Iris pigment epithelial cell (primary cell): ENCODE results near the gene AP1S1.
"Not testable (repeated sequence)": the region's sequence is repeated elsewhere in the genome, so short reads cannot be mapped to it uniquely, and the experiment has no call there.

ENCODE experiments used
- DNase-seq: peaks from one replicate; pipeline ENCODE4 v3.0.0-alpha.2; 2011; ENCODE audit warnings: low read depth

Gene AP1S1

GRCh38 chr7:101200862-101201599 lies 46.8 kb downstream of the AP1S1 start, which contains the start of gene MOGAT3:
Gene MOGAT3 (minus strand): TSS chr7:101201036. CDS start chr7:101200854, 182 bp downstream.
- DNase-seq = no peak

- no peak for DNase-seq
Measured at GRCh38 chr7:101201695-101202602, 47.7 kb downstream of the AP1S1 start.

- DNase-seq = no peak
Measured at GRCh38 chr7:101202603-101202918, 48.3 kb downstream of the AP1S1 start.

GRCh38 chr7:101203740-101204738 lies 49.8 kb downstream of the AP1S1 start:
- not testable (repeated sequence) for DNase-seq

GRCh38 chr7:101205901-101206664 lies 51.8 kb downstream of the AP1S1 start:
- no peak for DNase-seq

- DNase-seq = no peak
Measured at GRCh38 chr7:101206665-101207042, 52.4 kb downstream of the AP1S1 start.

GRCh38 chr7:101207459-101207858 lies 53.2 kb downstream of the AP1S1 start:
- no peak for DNase-seq

- DNase-seq = no peak
Measured at GRCh38 chr7:101208794-101209193, 54.5 kb downstream of the AP1S1 start.

GRCh38 chr7:101210143-101210542 lies 55.9 kb downstream of the AP1S1 start:
- no peak for DNase-seq
